GM18508 (cell line): Measurements from ENCODE around the gene PFKFB2.
"Not testable (repeated sequence)": the region's sequence is repeated elsewhere in the genome, so short reads cannot be mapped to it uniquely, and the experiment has no call there.

Experiments used
- ATAC-seq: cut with Tn5 transposase; IDR thresholded peaks from one replicate; pipeline ENCODE4 v1.9.1; 2021; ENCODE audit warnings: moderate number of reproducible peaks; ENCODE audit not compliant: insufficient read depth, unreplicated experiment

Gene PFKFB2

GRCh38 chr1:207035877-207036551, 17.1 kb upstream of the PFKFB2 start:
- ATAC-seq: no peak

GRCh38 chr1:207036865-207037264, 16.2 kb upstream of the PFKFB2 start:
- ATAC-seq: no peak

GRCh38 chr1:207039380-207040180, 13.5 kb upstream of the PFKFB2 start:
- ATAC-seq: no peak

GRCh38 chr1:207040181-207040533, 12.9 kb upstream of the PFKFB2 start:
- ATAC-seq: no peak

- not testable (repeated sequence) for ATAC-seq
Measured at GRCh38 chr1:207041397-207041796, 11.7 kb upstream of the PFKFB2 start.

GRCh38 chr1:207045453-207045852, 7.6 kb upstream of the PFKFB2 start:
- no peak for ATAC-seq

GRCh38 chr1:207047505-207047904, 5.6 kb upstream of the PFKFB2 start:
- ATAC-seq: no peak

GRCh38 chr1:207048041-207048440, 5.0 kb upstream of the PFKFB2 start:
- ATAC-seq: no peak

GRCh38 chr1:207049054-207049453, 4.0 kb upstream of the PFKFB2 start:
- ATAC-seq: no peak

- ATAC-seq: no peak
Measured at GRCh38 chr1:207049514-207049913, 3.6 kb upstream of the PFKFB2 start.

GRCh38 chr1:207049974-207050391, 3.1 kb upstream of the PFKFB2 start:
- ATAC-seq: no peak

GRCh38 chr1:207050480-207051190, 2.4 kb upstream of the PFKFB2 start:
- peak; percentile 42 for ATAC-seq

- no peak for ATAC-seq
Measured at GRCh38 chr1:207051191-207051943, 1.7 kb upstream of the PFKFB2 start, which contains the start of gene YOD1. Gene YOD1, minus strand, starts transcription at chr1:207051208. Its CDS starts 178 bp downstream, at chr1:207051030.

GRCh38 chr1:207054491-207054890, 1.4 kb downstream of the PFKFB2 start:
- no peak for ATAC-seq

- ATAC-seq: no peak
Measured at GRCh38 chr1:207055386-207056001, 2.4 kb downstream of the PFKFB2 start.

- no peak for ATAC-seq
Measured at GRCh38 chr1:207056673-207057072, 3.6 kb downstream of the PFKFB2 start.

- no peak for ATAC-seq
Measured at GRCh38 chr1:207058252-207058651, 5.2 kb downstream of the PFKFB2 start.

GRCh38 chr1:207058878-207059867, 6.1 kb downstream of the PFKFB2 start:
- no peak for ATAC-seq

- no peak for ATAC-seq
Measured at GRCh38 chr1:207059881-207060280, 6.8 kb downstream of the PFKFB2 start.
